ENCODE results near the gene ECHDC3.

Gene ECHDC3

DNA sequence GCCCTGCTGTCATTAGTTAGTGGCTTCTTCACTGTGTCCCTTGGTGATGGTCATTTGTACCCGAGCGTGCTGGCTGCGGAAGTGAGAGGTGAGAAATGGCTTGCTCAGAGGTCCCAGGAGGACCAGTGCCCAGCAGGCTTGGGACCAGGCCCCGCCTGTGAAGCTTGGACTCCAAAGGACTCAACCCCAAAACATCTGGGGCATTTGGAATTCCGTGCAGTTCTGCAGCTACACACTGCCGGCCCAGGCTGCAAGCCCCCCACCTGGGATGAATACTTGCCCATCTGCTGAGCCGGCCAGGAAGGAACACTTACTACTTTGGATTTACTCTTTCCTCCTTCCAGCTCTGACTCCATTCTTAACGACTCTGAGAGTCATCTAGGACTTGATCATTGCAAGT is 18.0 kb downstream of the ECHDC3 start:
- TF ChIP-seq ZFX (IDR thresholded peaks at IDR 0.05; ENCODE audit: borderline replicate concordance) (no peak), CTCF (IDR thresholded peaks at IDR 0.05) (no peak)

DNA sequence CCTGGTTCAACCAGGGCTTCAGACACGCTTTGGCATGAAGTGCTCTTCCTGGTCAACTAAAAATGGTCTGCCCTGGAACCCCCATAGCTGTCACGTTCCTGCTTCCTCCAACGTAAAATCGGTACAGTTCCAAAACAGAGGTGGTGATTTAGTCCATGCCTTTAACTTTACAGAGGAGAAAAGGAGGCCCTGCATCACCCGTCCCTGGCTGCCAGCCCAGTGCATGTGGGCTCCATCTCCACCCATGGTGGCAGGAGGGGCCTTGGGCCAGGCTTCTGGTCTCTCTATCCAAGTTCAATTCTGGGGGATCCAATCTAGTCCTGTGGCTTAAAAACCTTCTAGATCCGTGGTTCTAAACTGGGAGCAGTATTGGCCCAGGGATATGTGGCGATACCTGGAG is 18.7 kb downstream of the ECHDC3 start:
- no peak for TF ChIP-seq CTCF (IDR thresholded peaks at IDR 0.05)
- no peak overlapping the region for H3K27ac ChIP-seq

More for the DNA sequence above, 18.0 kb downstream of the ECHDC3 start:
- no peak overlapping the region for H3K27ac ChIP-seq

- TF ChIP-seq ZFX (IDR thresholded peaks at IDR 0.05; ENCODE audit: borderline replicate concordance) (no peak), CTCF (IDR thresholded peaks at IDR 0.05) (no peak)
- no peak overlapping the region for H3K27ac ChIP-seq
Measured at GRCh38 chr10:11761431-11761830, 19.2 kb downstream of the ECHDC3 start.

DNA sequence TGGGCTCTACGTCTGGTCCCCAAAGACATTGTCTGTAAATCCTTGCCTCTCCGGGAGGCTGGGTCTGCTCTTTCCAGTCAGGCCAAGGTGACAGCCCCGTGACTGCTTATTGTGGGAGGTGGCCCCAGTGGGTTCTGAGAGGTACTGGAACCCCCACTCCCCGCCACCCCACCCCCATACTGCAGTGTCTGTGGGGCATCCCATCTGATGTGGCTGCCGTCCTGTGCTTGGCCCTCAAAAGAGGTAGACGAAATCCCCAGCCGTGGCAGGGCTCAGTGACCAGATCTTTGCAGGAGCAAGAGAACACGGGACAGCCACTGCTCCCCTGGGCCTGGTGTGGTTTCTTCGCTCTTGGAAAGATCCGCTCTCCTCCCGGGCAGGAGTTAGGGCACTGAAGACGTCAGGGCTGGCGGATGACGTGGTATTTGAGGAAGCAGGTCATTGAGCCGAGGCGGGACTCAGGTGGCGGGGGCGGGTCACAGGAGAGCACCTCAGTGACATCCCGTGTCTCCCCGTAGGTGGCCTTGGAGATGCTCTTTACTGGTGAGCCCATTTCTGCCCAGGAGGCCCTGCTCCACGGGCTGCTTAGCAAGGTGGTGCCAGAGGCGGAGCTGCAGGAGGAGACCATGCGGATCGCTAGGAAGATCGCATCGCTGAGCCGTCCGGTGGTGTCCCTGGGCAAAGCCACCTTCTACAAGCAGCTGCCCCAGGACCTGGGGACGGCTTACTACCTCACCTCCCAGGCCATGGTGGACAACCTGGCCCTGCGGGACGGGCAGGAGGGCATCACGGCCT is 20.7 kb downstream of the ECHDC3 start:
- H3K27ac ChIP-seq: no peak overlapping the region
- TF ChIP-seq ZFX (IDR thresholded peaks at IDR 0.05; ENCODE audit: borderline replicate concordance): no peak
- TF ChIP-seq CTCF (IDR thresholded peaks at IDR 0.05): no peak

GRCh38 chr10:11763501-11763861 is 21.3 kb downstream of the ECHDC3 start:
- TF ChIP-seq CTCF (IDR thresholded peaks at IDR 0.05): no peak
- TF ChIP-seq ZFX (IDR thresholded peaks at IDR 0.05; ENCODE audit: borderline replicate concordance): no peak
- H3K27ac ChIP-seq: no peak overlapping the region

DNA sequence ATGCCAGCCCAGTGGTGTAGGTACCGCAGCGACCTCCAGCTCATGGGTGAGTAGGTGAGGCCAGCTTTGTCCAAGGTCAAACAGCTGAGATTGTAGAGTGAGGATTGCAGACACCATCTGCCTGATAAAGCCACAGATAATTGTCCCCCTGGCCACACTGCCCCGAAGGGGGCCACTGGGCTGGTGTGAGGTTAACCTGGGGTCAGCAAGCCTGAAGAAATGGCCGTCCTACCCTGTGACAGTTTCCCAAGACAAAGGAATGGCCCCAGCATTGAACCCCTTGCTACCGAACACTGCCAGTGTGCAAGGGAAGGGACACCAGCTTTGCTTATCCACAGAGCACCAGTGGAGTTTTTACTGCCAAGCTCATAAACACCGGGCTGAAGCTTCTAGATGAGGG is 23.0 kb downstream of the ECHDC3 start:
- TF ChIP-seq ZFX (IDR thresholded peaks at IDR 0.05; ENCODE audit: borderline replicate concordance) (no peak), CTCF (IDR thresholded peaks at IDR 0.05) (no peak)
- no peak overlapping the region for H3K27ac ChIP-seq

DNA sequence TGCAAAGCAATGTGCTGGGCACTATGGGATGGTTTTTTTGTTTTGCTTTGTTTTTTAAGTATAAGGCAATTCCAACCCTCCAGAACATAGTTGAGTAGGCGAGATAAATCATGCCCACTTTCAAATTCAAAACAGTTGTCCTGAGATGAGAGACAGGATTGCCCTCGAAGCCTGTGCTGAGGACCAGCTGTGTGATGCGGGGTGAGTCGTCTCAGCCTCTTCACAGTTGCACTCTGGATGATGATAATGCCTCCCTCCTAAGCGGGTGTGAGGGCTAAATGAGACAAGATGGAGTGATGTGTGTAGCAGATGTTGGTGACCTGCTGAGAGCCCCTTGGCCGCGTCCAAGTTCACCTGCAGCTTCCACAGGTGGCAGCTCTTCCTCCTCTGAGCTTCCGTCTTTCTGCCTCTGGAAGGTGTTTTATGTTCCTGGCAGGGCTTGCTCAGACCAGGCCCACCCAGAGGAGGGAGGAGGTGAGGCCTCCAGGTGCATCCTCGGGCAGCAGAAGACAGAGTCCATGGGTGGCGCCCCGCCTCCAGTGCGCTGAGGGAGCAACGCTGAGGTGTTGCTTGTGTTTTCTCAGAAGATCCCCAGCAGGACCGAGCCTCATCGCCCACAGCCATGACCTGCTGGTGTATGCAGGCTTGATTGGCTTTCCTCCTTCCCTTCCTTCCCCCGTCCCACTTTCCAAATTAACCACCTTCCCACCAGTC is 30.6 kb downstream of the ECHDC3 start:
- no peak for TF ChIP-seq CTCF (IDR thresholded peaks at IDR 0.05)
- TF ChIP-seq ZFX (IDR thresholded peaks at IDR 0.05; ENCODE audit: borderline replicate concordance): no peak
- H3K27ac ChIP-seq: no peak overlapping the region
